ENCODE measurements around the gene TMEM132A. TPM values are rescaled to one million over a fixed set of nuclear protein-coding genes. Genes with fewer than 3 reads are reported as not detected.

The TMEM132A gene
- total and polyA plus RNA-seq, 7 donors: 0.49 to 17.4 (median 2.3) TPM

DNA sequence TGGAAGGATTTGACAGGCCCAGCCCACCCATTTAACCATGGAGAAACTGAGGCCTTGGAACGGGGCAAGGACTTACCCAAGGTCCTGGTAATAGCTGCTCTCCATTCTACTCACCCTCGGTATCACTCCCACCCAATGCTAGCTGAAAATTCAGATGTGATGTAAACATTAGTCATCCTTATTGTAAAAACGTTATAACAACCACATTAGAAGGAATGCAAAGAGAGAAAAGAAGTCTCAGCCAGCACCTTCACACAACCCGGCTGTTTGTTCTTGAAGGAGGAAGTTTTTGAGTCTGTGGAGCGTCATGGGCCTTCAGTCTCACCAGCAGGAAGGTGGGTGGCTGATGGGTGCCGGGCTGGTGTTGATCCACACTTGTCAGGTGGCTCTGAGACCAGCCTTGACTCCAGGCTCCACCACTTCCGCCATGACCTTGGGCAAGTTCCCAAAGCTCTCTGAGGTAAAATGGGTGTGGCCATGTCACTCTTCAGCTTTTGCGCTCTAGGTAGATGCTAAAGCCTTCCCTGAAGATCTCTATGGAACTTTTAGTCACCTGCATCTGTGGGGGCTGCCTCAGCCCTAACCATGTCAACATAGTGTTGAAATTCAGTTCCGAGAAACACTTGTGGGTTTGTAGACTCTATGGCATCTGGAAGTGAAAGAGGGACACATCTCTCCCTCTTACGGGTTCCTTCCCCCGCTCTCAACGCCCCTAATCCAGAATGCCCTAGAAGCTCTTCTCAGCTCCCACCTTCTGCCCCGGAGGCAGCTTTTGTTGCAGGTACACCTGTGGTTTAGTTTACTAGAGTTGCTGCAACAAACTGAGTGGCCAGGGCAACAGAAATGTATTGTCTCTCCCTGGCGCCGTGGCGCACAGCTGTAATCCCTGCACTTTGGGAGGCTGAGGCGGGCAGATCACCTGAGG is 62.0 kb downstream of the TMEM132A start:
- Histone ChIP-seq H3K36me3 (no peaks in the 10 kb centered on the region), H3K9me3 (no peaks in the 10 kb centered on the region), H3K4me3 (no peak overlapping the region), H3K4me1 (no peaks in the 10 kb centered on the region), H3K27me3 (no peaks in the 10 kb centered on the region), H3K27ac (no peak overlapping the region)
- 53 to 66% methylated on average over 17 of the region's 17 CpGs for WGBS, 2 donors
- TF ChIP-seq EP300 (IDR thresholded peaks at IDR 0.05) (no peak), POLR2A (IDR thresholded peaks at IDR 0.05) (no peak), POLR2AphosphoS5 (IDR thresholded peaks at IDR 0.05) (no peak)
- TF ChIP-seq, protein P1, sequence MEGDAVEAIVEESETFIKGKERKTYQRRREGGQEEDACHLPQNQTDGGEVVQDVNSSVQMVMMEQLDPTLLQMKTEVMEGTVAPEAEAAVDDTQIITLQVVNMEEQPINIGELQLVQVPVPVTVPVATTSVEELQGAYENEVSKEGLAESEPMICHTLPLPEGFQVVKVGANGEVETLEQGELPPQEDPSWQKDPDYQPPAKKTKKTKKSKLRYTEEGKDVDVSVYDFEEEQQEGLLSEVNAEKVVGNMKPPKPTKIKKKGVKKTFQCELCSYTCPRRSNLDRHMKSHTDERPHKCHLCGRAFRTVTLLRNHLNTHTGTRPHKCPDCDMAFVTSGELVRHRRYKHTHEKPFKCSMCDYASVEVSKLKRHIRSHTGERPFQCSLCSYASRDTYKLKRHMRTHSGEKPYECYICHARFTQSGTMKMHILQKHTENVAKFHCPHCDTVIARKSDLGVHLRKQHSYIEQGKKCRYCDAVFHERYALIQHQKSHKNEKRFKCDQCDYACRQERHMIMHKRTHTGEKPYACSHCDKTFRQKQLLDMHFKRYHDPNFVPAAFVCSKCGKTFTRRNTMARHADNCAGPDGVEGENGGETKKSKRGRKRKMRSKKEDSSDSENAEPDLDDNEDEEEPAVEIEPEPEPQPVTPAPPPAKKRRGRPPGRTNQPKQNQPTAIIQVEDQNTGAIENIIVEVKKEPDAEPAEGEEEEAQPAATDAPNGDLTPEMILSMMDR (IDR thresholded peaks at IDR 0.05): no peak
- DNase-seq: no peak
- intact Hi-C loops (cut with DNase I): no loop called here

Small RNA genes lying within 50 kb of the gene (small RNA-seq; reads per million reads assigned to genes)
- 0 reads per million in 3 donors for gene RNU6-933P

Other genes starting within 250 kb of the TMEM132A start
- gene MS4A8, start 224.8 kb upstream of the TMEM132A start, total RNA-seq: not detected
- gene MS4A8, start 224.8 kb upstream of the TMEM132A start, polyA plus RNA-seq: 1 to 10 TPM; 3.6 to 9.6 (median 4.4) TPM
- not detected for gene MS4A18, start 199.7 kb upstream of the TMEM132A start, total RNA-seq
- gene MS4A18, start 199.7 kb upstream of the TMEM132A start, polyA plus RNA-seq: under 1 TPM in 1 of 3 donors, not detected in 2; 0.10 TPM
- not detected for gene MS4A15, start 167.6 kb upstream of the TMEM132A start, total RNA-seq
- gene MS4A15, start 167.6 kb upstream of the TMEM132A start, polyA plus RNA-seq: under 1 TPM in 1 of 3 donors, not detected in 2; 0.04 TPM
- gene MS4A10, start 139.1 kb upstream of the TMEM132A start, total RNA-seq: not detected
- gene MS4A10, start 139.1 kb upstream of the TMEM132A start, polyA plus RNA-seq: not detected
- 10 to 100 TPM in 2 of 4 donors, 1 to 10 TPM in 2; 8.6 to 12.0 (median 10.8) TPM for gene CCDC86, start 82.3 kb upstream of the TMEM132A start, total RNA-seq
- gene CCDC86, start 82.3 kb upstream of the TMEM132A start, polyA plus RNA-seq: 10 to 100 TPM in 1 of 3 donors, 1 to 10 TPM in 2; 4.8 to 24.0 (median 9.0) TPM
- under 1 TPM in 3 of 4 donors, not detected in 1; 0.27 to 0.83 (median 0.71) TPM for gene PTGDR2, start 68.5 kb upstream of the TMEM132A start, total RNA-seq
- 1 to 10 TPM in 2 of 3 donors, under 1 TPM in 1; 0.60 to 2.2 (median 1.4) TPM for gene PTGDR2, start 68.5 kb upstream of the TMEM132A start, polyA plus RNA-seq
- not detected for gene ZP1, start 56.9 kb upstream of the TMEM132A start, total RNA-seq
- under 1 TPM in 1 of 3 donors, not detected in 2; 0.15 TPM for gene ZP1, start 56.9 kb upstream of the TMEM132A start, polyA plus RNA-seq
- 10 to 100 TPM; 37.1 to 52.5 (median 38.9) TPM for gene PRPF19, start 17.9 kb upstream of the TMEM132A start, total RNA-seq
- 10 to 100 TPM; 41.2 to 92.3 (median 42.0) TPM for gene PRPF19, start 17.9 kb upstream of the TMEM132A start, polyA plus RNA-seq
- gene TMEM109, start 10.3 kb upstream of the TMEM132A start, total RNA-seq: 100 to 1,000 TPM in 2 of 4 donors, 10 to 100 TPM in 2; 86.2 to 115 (median 98.4) TPM
- 10 to 100 TPM; 16.2 to 57.7 (median 17.3) TPM for gene TMEM109, start 10.3 kb upstream of the TMEM132A start, polyA plus RNA-seq
- 10 to 100 TPM; 12.8 to 43.9 (median 28.6) TPM for gene SLC15A3, start 27.7 kb downstream of the TMEM132A start, total RNA-seq
- gene SLC15A3, start 27.7 kb downstream of the TMEM132A start, polyA plus RNA-seq: 10 to 100 TPM; 13.8 to 32.0 (median 21.3) TPM
- gene CD6, start 47.2 kb downstream of the TMEM132A start, total RNA-seq: 1 to 10 TPM in 2 of 4 donors, under 1 TPM in 1, not detected in 1; 0.81 to 1.9 (median 1.2) TPM
- gene CD6, start 47.2 kb downstream of the TMEM132A start, polyA plus RNA-seq: 10 to 100 TPM in 1 of 3 donors, under 1 TPM in 2; under 0.01 to 14.1 (median 0.23) TPM
- under 1 TPM in 2 of 4 donors, not detected in 2; 0.54 to 0.55 TPM for gene CD5, start 178.0 kb downstream of the TMEM132A start, total RNA-seq
- 10 to 100 TPM in 1 of 3 donors, under 1 TPM in 2; 0.23 to 12.3 (median 0.60) TPM for gene CD5, start 178.0 kb downstream of the TMEM132A start, polyA plus RNA-seq
- gene VPS37C, start 237.0 kb downstream of the TMEM132A start, total RNA-seq: 10 to 100 TPM in 3 of 4 donors, 1 to 10 TPM in 1; 8.6 to 25.4 (median 18.5) TPM
- 10 to 100 TPM; 16.9 to 19.3 (median 18.6) TPM for gene VPS37C, start 237.0 kb downstream of the TMEM132A start, polyA plus RNA-seq

Data from sigmoid colon (tissue), 7 donors.